ENCODE results near the gene SERPINB1. TPM values are rescaled to one million over a fixed set of nuclear protein-coding genes. Genes with fewer than 3 reads are reported as not detected.
A peak's percentile ranks its signal among the peaks of the same experiment; 100 is the strongest.

The SERPINB1 gene
- 100 to 1,000 TPM; 135 to 173 TPM for total RNA-seq

GRCh38 chr6:2841264-2842138 is at the start of gene SERPINB1:
SERPINB1 (minus strand) TSS chr6:2841863; CDS start chr6:2840586, 1,277 bp downstream.
- Histone ChIP-seq H3K4me1 (no peaks in the 10 kb centered on the region), H3K4me3 (peak within 1 kb of the TSS; percentile 45), H3K9ac (ENCODE audit: low read depth in 2 of 2, low read length in 2 of 2) (peak within 1 kb of the TSS; percentile 63 to 91), H3K36me3 (no peaks in the 10 kb centered on the region), H3K27me3 (no peaks in the 10 kb centered on the region), H3K27ac (peak within 1 kb of the TSS; percentile 92), H3K9me3 (no peaks in the 10 kb centered on the region)
- TF ChIP-seq CTCF (IDR thresholded peaks at IDR 0.05): no peak
- intact Hi-C loops (cut with DNase I): loop anchor here (5.0 kb wide), 1 partner anchor 49 kb away; no protein-coding TSS in a partner anchor
- DNase-seq: peak; percentile 94

GRCh38 chr6:2890976-2891767 is 49.5 kb upstream of the SERPINB1 start:
- no peak for TF ChIP-seq CTCF (IDR thresholded peaks at IDR 0.05)
- DNase-seq: no peak
- peak overlapping the region; percentile 7 for H3K4me3 ChIP-seq
- H3K27me3 ChIP-seq: no peaks in the 10 kb centered on the region
- H3K9ac ChIP-seq (ENCODE audit: low read depth in 2 of 2, low read length in 2 of 2): peak overlapping the region in 1 of 2 donors; percentile 65
- H3K4me1 ChIP-seq: peaks cover 3% of the 10 kb centered on the region
- peak overlapping the region; percentile 60 for H3K27ac ChIP-seq
- H3K9me3 ChIP-seq: no peaks in the 10 kb centered on the region
- intact Hi-C loops (cut with DNase I): no loop called here
- no peaks in the 10 kb centered on the region for H3K36me3 ChIP-seq

GRCh38 chr6:2885967-2886735 is 44.5 kb upstream of the SERPINB1 start:
- Histone ChIP-seq H3K4me1 (peaks cover 3% of the 10 kb centered on the region), H3K27me3 (no peaks in the 10 kb centered on the region), H3K9me3 (no peaks in the 10 kb centered on the region), H3K4me3 (no peak overlapping the region), H3K36me3 (no peaks in the 10 kb centered on the region), H3K9ac (ENCODE audit: low read depth in 2 of 2, low read length in 2 of 2) (no peak overlapping the region), H3K27ac (no peak overlapping the region)
- no peak for TF ChIP-seq CTCF (IDR thresholded peaks at IDR 0.05)
- no peak for DNase-seq
- intact Hi-C loops (cut with DNase I): no loop called here

GRCh38 chr6:2884804-2885203 is 43.1 kb upstream of the SERPINB1 start:
- peaks cover 3% of the 10 kb centered on the region for H3K4me1 ChIP-seq
- H3K9me3 ChIP-seq: no peaks in the 10 kb centered on the region
- no peak overlapping the region for H3K4me3 ChIP-seq
- no peak for DNase-seq
- no peak for TF ChIP-seq CTCF (IDR thresholded peaks at IDR 0.05)
- no peaks in the 10 kb centered on the region for H3K27me3 ChIP-seq
- H3K27ac ChIP-seq: no peak overlapping the region
- H3K9ac ChIP-seq (ENCODE audit: low read depth in 2 of 2, low read length in 2 of 2): no peak overlapping the region
- H3K36me3 ChIP-seq: no peaks in the 10 kb centered on the region
- intact Hi-C loops (cut with DNase I): no loop called here

- DNase-seq: no peak
- intact Hi-C loops (cut with DNase I): no loop called here
- no peaks in the 10 kb centered on the region for H3K27me3 ChIP-seq
- no peaks in the 10 kb centered on the region for H3K36me3 ChIP-seq
- peaks cover 3% of the 10 kb centered on the region for H3K4me1 ChIP-seq
- H3K9me3 ChIP-seq: no peaks in the 10 kb centered on the region
- TF ChIP-seq CTCF (IDR thresholded peaks at IDR 0.05): no peak
- H3K27ac ChIP-seq: no peak overlapping the region
- H3K9ac ChIP-seq (ENCODE audit: low read depth in 2 of 2, low read length in 2 of 2): no peak overlapping the region
- H3K4me3 ChIP-seq: no peak overlapping the region
Observed at GRCh38 chr6:2883673-2884072, 42.0 kb upstream of the SERPINB1 start.
